ENCODE data around the gene LRP2.

LRP2 gene

GRCh38 chr2:169208026-169208425 lies 154.3 kb downstream of the LRP2 start:
- no peaks in the 10 kb centered on the region for H3K4me1 ChIP-seq (ENCODE audit: control insufficient read depth, insufficient read depth, low read length)
- H3K9me3 ChIP-seq (ENCODE audit: control insufficient read depth, insufficient read depth, low read depth, low read length), result no peaks in the 10 kb centered on the region
- ChIA-PET CTCF (interaction anchor here (1.0 to 5.4 kb wide), 2 partner anchors 13 to 121 kb away, joined by 4 to 29 read pairs; no protein-coding TSS in a partner anchor), POLR2A (no interaction called here)
- H3K4me3 ChIP-seq (ENCODE audit: low read depth, low read length), result no peak overlapping the region
- TF ChIP-seq ZBTB48 (tag by site-specific recombination; IDR thresholded peaks at IDR 0.05) (no peak), ZEB2 (tag by site-specific recombination; IDR thresholded peaks at IDR 0.05) (no peak), ZNF707 (tag by site-specific recombination; IDR thresholded peaks at IDR 0.05) (no peak), ZNF837 (tag by site-specific recombination; IDR thresholded peaks at IDR 0.05) (no peak), SP7 (tag by site-specific recombination; IDR thresholded peaks at IDR 0.05) (no peak), ZNF239 (tag by site-specific recombination; IDR thresholded peaks at IDR 0.05) (no peak), KLF8 (tag by site-specific recombination; IDR thresholded peaks at IDR 0.05) (no peak), ZNF146 (tag by site-specific recombination; IDR thresholded peaks at IDR 0.05) (no peak), ZNF514 (tag by site-specific recombination; IDR thresholded peaks at IDR 0.05) (no peak), ZNF121 (tag by site-specific recombination; IDR thresholded peaks at IDR 0.05) (no peak), ZNF19 (tag by site-specific recombination; IDR thresholded peaks at IDR 0.05; ENCODE audit: low read depth) (no peak), SP2 (tag by site-specific recombination; IDR thresholded peaks at IDR 0.05) (no peak), ELK4 (IDR thresholded peaks at IDR 0.05; ENCODE audit: borderline replicate concordance, low read depth, low read length) (no peak), GFI1B (tag by site-specific recombination; IDR thresholded peaks at IDR 0.05) (no peak), ZNF169 (tag by site-specific recombination; IDR thresholded peaks at IDR 0.05) (no peak), ZFP69B (tag by site-specific recombination; IDR thresholded peaks at IDR 0.05) (no peak), ZNF558 (tag by site-specific recombination; IDR thresholded peaks at IDR 0.05) (no peak), TRIM28 (IDR thresholded peaks at IDR 0.05; ENCODE audit: borderline replicate concordance, low read length) (no peak)
- TF ChIP-seq, protein P1, sequence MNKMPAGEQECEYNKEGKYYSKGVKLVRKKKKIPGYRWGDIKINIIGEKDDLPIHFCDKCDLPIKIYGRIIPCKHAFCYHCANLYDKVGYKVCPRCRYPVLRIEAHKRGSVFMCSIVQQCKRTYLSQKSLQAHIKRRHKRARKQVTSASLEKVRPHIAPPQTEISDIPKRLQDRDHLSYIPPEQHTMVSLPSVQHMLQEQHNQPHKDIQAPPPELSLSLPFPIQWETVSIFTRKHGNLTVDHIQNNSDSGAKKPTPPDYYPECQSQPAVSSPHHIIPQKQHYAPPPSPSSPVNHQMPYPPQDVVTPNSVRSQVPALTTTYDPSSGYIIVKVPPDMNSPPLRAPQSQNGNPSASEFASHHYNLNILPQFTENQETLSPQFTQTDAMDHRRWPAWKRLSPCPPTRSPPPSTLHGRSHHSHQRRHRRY (tag by site-specific recombination; IDR thresholded peaks at IDR 0.05), result no peak
- TF ChIP-seq, protein P2, sequence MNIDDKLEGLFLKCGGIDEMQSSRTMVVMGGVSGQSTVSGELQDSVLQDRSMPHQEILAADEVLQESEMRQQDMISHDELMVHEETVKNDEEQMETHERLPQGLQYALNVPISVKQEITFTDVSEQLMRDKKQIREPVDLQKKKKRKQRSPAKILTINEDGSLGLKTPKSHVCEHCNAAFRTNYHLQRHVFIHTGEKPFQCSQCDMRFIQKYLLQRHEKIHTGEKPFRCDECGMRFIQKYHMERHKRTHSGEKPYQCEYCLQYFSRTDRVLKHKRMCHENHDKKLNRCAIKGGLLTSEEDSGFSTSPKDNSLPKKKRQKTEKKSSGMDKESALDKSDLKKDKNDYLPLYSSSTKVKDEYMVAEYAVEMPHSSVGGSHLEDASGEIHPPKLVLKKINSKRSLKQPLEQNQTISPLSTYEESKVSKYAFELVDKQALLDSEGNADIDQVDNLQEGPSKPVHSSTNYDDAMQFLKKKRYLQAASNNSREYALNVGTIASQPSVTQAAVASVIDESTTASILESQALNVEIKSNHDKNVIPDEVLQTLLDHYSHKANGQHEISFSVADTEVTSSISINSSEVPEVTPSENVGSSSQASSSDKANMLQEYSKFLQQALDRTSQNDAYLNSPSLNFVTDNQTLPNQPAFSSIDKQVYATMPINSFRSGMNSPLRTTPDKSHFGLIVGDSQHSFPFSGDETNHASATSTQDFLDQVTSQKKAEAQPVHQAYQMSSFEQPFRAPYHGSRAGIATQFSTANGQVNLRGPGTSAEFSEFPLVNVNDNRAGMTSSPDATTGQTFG (tag by site-specific recombination; IDR thresholded peaks at IDR 0.05; ENCODE audit: borderline replicate concordance), result no peak
- peaks cover 0 to 33% of the 10 kb centered on the region in 2 experiments; a peak in 1 of 3 replicates for H3K36me3 ChIP-seq (ENCODE audit: control insufficient read depth in 2 of 2, insufficient read depth in 1 of 2, low read length in 2 of 2)
- H3K27ac ChIP-seq (ENCODE audit: extremely low read depth, low read depth, low read length), result no peak overlapping the region

- H3K36me3 ChIP-seq (ENCODE audit: control insufficient read depth in 2 of 2, insufficient read depth in 1 of 2, low read length in 2 of 2), result peaks cover 0 to 39% of the 10 kb centered on the region in 2 experiments; a peak in 1 of 3 replicates
- H3K9me3 ChIP-seq (ENCODE audit: control insufficient read depth, insufficient read depth, low read depth, low read length), result no peaks in the 10 kb centered on the region
- no peaks in the 10 kb centered on the region for H3K4me1 ChIP-seq (ENCODE audit: control insufficient read depth, insufficient read depth, low read length)
- ChIA-PET CTCF (no interaction called here), POLR2A (no interaction called here)
- H3K4me3 ChIP-seq (ENCODE audit: low read depth, low read length), result no peak overlapping the region
- no peak overlapping the region for H3K27ac ChIP-seq (ENCODE audit: extremely low read depth, low read depth, low read length)
- TF ChIP-seq PATZ1 (tag by site-specific recombination; IDR thresholded peaks at IDR 0.05) (no peak), ZNF660 (tag by site-specific recombination; IDR thresholded peaks at IDR 0.05) (no peak), ZNF548 (tag by site-specific recombination; IDR thresholded peaks at IDR 0.05) (no peak), ZNF354C (tag by site-specific recombination; IDR thresholded peaks at IDR 0.05; ENCODE audit: borderline replicate concordance, low read depth) (no peak), ZNF792 (tag by site-specific recombination; IDR thresholded peaks at IDR 0.05) (no peak), ZNF549 (tag by site-specific recombination; IDR thresholded peaks at IDR 0.05) (no peak), TRIM28 (IDR thresholded peaks at IDR 0.05; ENCODE audit: borderline replicate concordance, low read length) (no peak), ZNF184 (tag by site-specific recombination; IDR thresholded peaks at IDR 0.05) (no peak), ZXDB (tag by site-specific recombination; IDR thresholded peaks at IDR 0.05) (no peak), SP7 (tag by site-specific recombination; IDR thresholded peaks at IDR 0.05) (no peak), MYNN (tag by site-specific recombination; IDR thresholded peaks at IDR 0.05; ENCODE audit: borderline replicate concordance) (no peak)
Measured at GRCh38 chr2:169205176-169205575, 157.2 kb downstream of the LRP2 start.

Data from HEK293 (cell line).